NCI-H345 (cell line): Measurements from ENCODE around the gene TPRA1.

Source experiments
- DNase-seq: peaks from one replicate; lab custom pipeline; 2025; lab: John Stamatoyannopoulos, UW

TPRA1 gene

GRCh38 chr3:127590282-127590592 lies 296 bp downstream of the TPRA1 start:
- no peak for DNase-seq

- DNase-seq = no peak
Measured at GRCh38 chr3:127589600-127590281, 792 bp downstream of the TPRA1 start.

- DNase-seq = no peak
Measured at GRCh38 chr3:127588806-127589577, 1.5 kb downstream of the TPRA1 start.

GRCh38 chr3:127587876-127588275 lies 2.7 kb downstream of the TPRA1 start:
- DNase-seq = no peak

GRCh38 chr3:127585813-127586413 lies 4.6 kb downstream of the TPRA1 start:
- no peak for DNase-seq

GRCh38 chr3:127585163-127585812 lies 5.2 kb downstream of the TPRA1 start:
- DNase-seq = no peak

- DNase-seq = no peak
Measured at GRCh38 chr3:127584734-127585133, 5.8 kb downstream of the TPRA1 start.

GRCh38 chr3:127580327-127581060 lies 10.0 kb downstream of the TPRA1 start:
- DNase-seq = no peak

- no peak for DNase-seq
Measured at GRCh38 chr3:127578802-127579201, 11.7 kb downstream of the TPRA1 start.

- DNase-seq = no peak
Measured at GRCh38 chr3:127578168-127578567, 12.4 kb downstream of the TPRA1 start.

GRCh38 chr3:127577448-127577847 lies 13.1 kb downstream of the TPRA1 start:
- DNase-seq = no peak

- DNase-seq = peak; percentile 73
Measured at GRCh38 chr3:127574880-127575878, 15.4 kb downstream of the TPRA1 start.

- no peak for DNase-seq
Measured at GRCh38 chr3:127573912-127574311, 16.6 kb downstream of the TPRA1 start.

- DNase-seq = no peak
Measured at GRCh38 chr3:127573401-127573800, 17.1 kb downstream of the TPRA1 start.

GRCh38 chr3:127572735-127573134 lies 17.8 kb downstream of the TPRA1 start:
- no peak for DNase-seq

GRCh38 chr3:127572186-127572585 lies 18.3 kb downstream of the TPRA1 start:
- DNase-seq = no peak

- no peak for DNase-seq
Measured at GRCh38 chr3:127570520-127570919, 20.0 kb downstream of the TPRA1 start.

GRCh38 chr3:127569160-127569559 lies 21.4 kb downstream of the TPRA1 start:
- no peak for DNase-seq

- peak; percentile 30 for DNase-seq
Measured at GRCh38 chr3:127568586-127568985, 21.9 kb downstream of the TPRA1 start.

GRCh38 chr3:127566833-127567232 lies 23.7 kb downstream of the TPRA1 start:
- peak; percentile 63 for DNase-seq

- no peak for DNase-seq
Measured at GRCh38 chr3:127565711-127566110, 24.8 kb downstream of the TPRA1 start.
